Stimulated activated naive CD4-positive, alpha-beta T cell treated with Interleukin-2 at 50 U/mL for 16 hours (primary cell): ENCODE data around the gene SOHLH2.

Experiments used
- DNase-seq: peaks from one replicate; lab custom pipeline; 2025; lab: John Stamatoyannopoulos, UW

The SOHLH2 gene, protein sequence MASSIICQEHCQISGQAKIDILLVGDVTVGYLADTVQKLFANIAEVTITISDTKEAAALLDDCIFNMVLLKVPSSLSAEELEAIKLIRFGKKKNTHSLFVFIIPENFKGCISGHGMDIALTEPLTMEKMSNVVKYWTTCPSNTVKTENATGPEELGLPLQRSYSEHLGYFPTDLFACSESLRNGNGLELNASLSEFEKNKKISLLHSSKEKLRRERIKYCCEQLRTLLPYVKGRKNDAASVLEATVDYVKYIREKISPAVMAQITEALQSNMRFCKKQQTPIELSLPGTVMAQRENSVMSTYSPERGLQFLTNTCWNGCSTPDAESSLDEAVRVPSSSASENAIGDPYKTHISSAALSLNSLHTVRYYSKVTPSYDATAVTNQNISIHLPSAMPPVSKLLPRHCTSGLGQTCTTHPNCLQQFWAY

DNA sequence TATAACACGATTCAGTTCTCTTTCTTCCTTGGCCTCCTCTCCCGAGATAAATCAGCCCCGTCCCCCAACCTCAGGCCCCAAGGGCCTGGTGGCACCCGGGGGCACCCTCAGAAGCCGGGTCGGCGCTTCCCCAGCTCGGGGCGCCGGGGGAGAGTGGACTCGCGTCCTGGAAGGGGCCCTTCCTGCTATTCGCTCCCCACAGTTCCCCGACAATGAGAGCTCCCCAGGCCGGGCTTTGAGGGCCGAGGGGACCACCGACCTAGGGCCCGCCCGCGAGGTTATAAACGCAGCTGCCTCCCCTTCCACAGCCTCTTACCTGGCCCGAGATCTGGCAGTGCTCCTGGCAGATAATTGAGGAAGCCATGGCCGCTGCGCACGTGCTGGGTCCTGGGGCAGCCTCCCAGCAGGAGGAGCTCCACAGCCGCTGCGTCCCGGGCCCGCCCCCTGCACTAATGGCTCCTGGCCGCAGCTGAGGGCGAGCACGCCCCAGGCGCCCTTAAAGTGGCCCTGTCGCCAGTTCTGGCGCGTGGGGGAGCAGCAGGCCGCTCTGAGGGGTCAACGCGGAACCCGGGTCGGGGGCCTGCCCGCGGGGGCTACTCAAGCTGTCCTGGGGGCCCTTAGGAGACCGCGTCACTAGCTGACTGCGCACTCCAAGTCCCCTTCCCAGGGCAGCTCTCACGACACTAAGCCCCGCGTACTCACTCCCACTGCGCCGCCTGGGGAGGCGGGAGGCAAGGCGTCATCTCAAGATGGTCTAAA, at the start of gene SOHLH2:
Gene SOHLH2 (minus strand): TSS at position 394 of the 759 bp plus-strand sequence. CDS start 30 bp downstream, at position 364.
- DNase-seq, result no peak

DNA sequence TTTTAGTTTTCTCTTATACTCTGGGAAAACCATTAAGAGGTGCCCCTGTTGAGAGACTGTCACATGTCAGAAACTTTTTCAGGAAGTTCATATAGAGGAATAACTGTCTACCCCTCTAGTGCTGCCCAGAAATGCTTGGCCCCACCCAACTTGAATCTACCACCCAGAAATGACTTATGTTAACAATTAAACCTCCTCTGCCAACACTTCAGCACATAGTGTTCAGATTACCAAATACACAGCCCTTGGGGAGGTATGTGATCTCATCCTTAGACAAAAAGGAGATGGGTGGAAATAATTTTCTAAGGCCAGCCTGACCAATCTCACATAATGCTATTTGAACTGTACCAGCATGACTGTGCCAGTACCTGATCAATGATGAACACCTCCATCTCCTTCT, 47.6 kb upstream of the SOHLH2 start:
- DNase-seq, result no peak

DNA sequence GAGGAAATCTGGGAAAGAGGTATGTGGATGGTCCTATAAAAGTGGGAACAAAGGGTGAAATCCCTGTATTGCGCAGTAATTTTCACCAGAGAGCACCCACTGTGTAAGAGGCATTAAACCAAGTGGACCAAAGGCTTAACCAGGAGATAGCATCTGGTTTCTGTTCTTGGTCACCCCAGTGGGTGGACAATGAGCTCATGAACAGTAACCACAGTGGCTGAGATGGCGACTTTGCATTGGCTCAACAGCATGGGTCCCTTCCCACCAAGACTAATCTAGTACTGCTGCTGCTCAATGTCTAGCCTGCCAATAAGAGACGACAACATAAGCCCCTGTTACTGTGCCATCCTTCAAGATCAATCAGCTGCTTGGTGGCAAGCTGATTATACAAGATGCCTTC, 46.7 kb upstream of the SOHLH2 start:
- DNase-seq, result no peak

DNA sequence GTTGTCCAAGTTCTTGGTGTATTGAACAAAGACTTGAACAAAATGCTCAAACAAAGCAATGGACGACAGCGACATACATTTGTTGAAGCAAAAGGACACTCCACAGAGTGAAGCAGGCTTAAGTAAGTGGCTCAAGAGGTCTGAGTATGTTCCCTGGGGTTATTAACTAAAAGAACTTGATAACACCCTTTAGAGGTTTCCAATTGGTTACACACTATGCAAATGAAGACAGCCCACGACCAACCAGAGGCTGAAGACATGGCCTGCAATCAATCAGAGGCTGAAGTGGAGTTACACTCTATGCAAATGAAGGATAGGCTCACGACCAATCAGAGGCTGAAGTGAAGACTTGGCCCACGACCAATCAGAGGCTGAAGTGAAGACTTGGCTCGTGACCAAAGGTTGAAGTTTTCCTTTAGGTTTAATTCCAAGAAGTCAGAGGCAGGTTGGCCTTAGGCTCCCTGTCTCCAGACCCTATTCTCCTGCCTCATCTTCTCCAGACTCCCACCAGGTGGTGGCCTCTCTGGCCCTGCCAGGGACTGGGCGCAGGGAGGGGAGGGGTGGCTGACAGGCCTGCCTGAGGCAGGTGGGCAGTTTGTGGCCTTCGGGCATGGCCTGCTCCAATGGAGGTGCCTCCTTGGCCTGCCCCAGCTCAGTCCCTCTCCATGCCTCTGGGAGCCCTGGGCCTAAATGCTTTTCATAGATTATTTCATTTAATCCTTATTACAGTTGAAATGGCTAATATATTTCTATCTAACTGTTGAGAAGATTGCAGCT, 45.2 kb upstream of the SOHLH2 start:
- DNase-seq, result no peak

DNA sequence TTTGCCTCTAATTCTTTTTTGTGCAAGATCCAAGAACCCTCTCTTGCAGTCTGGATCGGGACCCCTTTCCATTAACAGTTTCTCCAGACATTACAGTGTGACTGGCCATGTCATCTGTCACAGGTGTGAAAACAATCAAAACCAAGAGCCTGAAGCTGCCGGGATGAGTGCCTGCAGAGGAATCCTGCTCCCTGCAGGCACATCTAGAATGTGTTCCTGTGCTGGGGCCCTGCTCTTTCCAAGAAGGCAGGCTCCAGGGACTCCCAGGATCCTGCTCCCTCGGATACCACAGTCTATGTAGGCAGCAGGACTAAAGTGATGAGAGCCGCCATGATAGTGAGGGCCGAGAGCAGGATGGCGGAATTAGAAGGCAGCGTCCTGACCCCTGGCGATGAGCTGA, 44.5 kb upstream of the SOHLH2 start:
- no peak for DNase-seq

DNA sequence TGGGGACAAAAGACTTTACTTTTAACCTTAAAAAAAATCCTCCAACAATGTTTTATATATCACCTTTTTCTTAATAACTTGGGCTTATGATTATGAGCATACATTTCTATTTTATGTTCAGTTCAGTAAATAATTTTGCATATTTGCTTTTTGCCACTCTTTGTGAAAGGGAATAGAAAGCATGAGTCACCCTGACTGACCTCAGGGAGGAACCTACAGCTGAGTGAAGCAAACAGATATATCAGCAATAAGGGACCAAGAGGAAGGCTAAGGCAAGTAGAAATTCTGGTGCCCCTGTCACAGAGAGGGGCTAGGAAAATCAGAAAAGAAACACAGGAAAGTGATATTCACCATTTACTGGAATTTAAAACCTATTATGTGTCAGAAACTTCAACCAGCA, 37.2 kb upstream of the SOHLH2 start:
- DNase-seq, result no peak

DNA sequence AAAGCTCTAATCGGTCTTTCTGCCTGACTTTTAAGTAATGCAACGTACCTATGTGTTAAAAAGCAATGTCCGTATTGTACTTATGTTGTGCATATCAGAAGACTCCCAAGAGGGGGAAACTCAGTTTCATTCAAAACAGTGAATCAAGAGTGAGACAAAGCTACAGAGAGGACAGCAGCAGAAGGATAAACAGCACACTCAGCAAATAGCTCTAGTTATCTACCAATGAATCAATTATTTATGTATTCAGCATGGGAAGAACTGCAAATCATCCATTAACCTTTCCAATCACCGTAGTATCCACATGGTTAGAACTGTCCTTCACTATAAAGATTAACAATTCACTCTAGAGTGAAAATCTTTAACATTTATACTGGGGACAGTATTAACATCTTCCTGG, 36.7 kb upstream of the SOHLH2 start:
- no peak for DNase-seq

DNA sequence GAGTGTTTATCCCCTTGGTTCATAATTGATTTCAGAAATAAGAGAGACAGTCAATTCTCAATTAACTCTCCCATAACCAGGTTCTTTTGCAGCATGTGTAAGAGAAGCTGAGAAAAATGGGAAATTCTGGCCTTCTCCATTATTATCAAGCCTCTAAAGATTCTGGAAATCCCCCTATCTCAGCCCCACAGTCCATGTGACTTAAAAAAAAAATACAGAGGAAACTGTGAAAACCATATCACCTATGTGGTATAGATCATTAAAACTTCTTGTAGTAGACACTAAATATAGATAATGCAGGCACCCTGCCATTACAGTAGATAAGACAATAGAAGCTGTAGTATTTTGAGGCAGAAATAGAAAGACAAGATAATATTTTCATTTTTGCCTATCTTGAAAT, 34.3 kb upstream of the SOHLH2 start:
- DNase-seq, result no peak

DNA sequence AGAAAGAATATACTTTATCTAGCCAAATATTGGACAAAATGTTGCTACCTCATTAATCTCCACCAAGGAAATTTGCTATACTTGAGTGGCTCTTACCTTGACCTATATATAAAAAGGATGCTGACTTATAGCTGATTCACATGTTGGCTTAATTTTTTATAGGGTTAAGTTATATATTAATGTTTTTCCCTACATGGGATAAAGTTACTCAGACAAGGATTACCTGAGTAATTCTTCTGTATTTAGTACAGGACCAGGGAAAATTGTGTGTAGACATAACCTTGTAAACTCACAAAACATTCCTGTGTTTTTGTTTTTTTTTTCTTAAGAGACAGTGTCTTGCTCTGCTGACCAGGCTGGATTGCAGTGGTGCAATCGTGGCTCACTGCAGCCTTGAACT, 30.6 kb upstream of the SOHLH2 start:
- DNase-seq, result no peak

DNA sequence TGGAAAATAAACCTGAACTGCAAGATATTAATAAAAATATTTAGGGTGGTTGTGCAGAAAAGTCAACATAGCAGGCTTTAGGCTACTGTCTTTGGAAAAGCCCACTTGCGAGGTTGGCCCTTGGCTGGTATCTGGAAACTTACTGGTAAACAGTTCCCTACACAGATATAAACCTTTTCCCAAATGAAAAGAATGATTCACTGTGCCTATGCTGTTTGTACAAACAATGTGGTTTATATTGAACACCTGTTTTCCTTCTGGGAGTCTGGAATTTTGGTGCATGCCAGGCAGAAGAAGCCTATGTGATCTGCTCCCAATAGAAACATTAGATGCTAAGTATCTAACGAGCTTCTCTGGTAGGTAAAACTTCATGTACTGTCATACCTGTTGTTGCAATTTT, 29.7 kb upstream of the SOHLH2 start:
- DNase-seq, result no peak

DNA sequence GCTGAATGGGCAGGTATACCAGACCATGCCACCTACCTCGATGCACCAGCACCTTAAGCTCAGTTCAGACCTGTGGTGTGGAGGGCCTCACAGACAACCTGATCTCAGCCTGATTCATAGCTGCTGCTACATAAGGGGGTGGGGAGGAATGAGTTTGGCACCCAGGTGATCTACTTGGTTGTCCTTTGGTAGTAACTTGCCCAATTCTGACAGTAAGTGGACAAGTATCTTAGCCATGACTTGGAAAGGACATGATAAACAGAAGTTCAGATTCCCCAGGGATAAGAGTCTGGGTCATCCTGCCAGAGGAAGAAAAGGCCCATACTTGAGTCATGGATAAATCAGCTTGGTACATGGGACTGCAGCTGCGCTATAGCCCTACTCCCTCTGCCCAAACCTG, 28.4 kb upstream of the SOHLH2 start:
- no peak for DNase-seq

DNA sequence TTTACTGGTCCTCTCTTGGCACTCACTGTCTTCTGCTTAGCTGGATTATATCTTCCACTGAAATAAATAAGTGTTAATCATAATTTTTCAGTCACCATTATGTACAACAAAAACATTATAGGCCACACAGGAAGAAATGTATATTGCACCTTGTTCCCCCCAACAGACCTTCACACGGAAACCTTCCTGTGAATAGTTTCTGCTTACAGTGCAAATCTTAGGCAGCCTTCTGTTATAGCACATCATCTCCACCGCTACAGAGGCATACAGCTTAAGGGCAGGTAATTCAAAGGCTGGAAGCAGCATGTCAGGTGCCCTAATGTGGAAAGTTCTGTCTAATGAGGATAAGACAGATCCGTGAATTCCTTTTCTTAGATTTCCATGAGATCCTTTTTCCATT, 16.9 kb upstream of the SOHLH2 start:
- DNase-seq, result no peak

DNA sequence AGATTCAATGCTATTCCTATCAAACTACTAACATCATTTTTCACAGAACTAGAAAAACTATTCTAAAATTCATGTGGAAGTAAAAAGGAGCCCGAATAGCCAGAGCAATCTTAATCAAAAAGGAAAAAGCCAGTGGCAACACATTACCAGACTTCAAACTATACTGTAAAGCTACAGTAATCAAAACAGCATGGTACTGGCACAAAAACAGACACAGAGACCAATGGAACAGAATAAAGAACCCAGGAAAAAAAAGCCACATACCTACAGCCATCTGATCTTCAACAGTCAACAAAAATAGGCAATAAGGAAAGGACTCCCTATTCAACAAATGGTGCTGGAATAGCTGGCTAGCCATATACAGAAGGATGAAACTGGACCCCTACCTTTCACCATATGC, 10.4 kb upstream of the SOHLH2 start:
- DNase-seq, result no peak

DNA sequence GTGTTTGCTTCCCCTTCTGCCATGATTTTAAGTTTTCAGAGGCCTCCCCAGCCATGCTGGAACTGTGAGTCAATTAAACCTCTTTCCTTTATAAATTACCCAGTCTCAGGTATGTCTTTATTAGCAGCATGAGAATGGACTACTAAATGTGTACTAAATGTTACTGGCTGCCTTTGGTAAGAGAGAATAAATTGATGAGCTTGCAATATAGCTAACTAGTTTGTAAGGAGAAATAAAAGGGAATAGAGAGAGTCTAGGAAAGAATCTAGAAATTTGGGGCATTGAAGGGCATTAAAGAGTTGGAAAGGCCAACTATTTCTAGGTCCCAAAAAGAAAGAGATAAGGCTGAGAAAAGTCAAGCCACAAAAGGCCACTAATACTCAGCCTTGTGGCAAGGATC, 5.5 kb upstream of the SOHLH2 start:
- DNase-seq, result no peak

DNA sequence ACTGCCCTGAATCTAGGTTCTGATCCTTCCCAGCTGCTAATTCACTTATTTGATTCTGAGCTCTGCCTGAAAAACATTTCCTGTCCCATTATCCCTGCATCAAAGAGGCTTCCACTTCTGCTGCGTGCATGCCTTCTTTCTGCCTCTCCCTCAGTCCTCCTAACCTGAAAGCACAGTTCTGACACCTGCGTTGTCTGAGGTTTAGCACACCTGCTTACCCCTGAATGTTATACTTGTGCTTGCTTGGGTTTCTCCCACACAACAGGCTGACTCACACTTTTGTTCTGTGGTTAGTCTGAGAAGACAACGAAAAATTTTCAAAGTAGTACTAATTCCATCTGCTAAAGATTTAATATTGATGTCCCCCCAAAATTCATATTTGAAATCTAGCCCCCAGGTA, 3.1 kb upstream of the SOHLH2 start:
- DNase-seq, result no peak

DNA sequence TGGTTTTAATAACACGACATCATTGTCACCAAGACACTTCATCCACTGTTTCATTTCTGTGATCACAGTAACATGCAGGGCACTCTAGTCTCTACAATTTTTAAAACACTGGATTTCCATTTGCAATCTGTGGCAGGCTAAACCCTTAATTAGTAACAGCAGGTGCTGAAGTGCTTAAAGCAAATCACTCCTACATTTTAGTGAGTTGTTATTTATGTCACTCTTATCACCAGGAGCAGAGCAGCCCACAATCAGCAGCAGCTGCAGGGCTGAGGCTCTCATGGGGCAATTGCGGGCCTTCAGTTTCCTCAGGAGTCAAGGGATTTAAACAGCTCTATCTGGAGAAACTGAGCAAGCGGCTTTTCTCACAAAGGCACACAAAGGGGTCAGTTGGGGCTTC, 1.6 kb downstream of the SOHLH2 start:
- no peak for DNase-seq

DNA sequence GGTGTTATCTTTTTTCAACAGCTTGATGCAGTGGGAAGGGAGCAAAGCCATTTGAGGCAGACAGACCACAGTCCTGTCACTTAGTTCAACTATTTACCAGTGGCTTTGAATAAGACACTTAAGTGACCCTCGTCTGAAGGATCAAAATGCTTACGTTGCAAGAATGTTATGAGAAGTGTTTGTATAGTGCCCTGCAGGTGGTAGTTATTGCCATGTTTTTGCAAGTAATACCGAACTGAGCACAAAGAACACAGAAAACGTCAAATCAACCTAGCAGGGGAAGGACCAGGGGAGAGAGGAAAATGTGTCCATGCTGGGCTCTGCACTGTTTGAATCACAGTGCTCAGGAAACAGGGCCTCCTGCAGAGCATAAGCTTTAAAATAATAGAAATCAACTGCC, 2.8 kb downstream of the SOHLH2 start:
- DNase-seq, result no peak

DNA sequence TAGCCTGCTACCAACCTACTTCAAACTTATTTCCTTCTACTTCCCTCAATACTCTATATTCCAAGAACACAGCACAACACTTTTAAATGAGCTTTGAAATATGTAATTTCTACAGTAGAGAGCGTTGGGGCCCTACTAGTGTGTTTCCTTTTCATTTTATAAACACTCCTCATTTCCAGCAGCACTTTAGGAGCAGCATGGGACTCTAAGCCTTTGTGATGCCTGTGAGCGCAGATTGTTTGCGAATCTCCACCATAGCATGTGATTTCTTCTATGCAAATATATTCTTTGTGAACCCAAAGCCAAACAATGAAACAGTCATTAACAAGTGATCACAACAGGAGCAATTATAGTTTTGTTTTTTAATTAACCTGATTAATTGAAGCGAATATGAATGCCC, 3.6 kb downstream of the SOHLH2 start:
- no peak for DNase-seq

DNA sequence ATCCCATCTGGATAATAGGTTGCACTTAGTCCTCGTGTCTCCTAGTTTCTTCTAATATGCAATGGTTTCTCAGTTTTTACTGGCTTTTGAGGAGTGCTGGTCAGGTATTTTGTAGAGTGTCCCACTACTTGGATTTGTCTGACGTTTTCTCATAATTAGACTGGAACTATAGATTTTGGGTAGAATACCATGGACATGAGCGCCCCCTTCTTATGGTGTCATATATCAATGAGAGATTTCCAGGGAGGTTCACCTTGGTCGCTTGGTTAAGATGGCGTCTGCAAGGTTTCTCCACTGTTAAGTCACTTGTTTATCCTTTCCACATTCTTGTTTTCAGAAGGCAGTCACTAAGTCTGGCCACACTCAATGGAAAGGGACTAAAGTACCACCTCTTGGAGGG, 6.7 kb downstream of the SOHLH2 start:
- no peak for DNase-seq

DNA sequence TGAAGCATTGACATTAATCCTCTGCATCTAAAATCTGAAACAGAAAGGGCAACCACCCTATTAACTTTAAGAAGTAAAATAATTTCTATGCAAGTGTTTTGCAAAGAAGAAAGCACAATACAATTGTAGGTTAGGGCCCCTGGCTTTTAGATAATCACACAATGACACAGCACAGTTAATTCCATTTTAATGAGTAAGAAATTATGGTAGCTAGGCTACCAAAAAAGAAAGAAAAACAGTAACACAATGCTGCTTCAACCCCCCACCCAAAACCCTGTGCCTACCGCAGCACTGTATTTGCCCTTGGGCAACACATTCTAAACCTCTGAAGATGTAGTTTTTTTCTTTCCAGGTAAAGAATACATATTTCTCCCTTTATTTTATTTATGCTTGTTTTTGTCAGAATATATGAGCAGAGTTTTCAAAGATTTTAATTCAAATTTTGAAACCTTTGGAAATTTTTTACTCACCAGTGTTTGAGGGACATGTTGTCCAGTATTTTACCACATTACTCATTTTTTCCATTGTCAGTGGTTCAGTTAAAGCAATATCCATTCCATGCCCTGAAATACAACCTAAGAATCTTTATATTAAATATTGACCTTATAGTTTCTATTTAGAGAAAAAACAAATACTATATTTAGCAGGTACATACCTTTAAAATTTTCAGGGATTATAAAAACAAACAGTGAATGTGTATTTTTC, 21.1 kb downstream of the SOHLH2 start:
- no peak for DNase-seq

DNA sequence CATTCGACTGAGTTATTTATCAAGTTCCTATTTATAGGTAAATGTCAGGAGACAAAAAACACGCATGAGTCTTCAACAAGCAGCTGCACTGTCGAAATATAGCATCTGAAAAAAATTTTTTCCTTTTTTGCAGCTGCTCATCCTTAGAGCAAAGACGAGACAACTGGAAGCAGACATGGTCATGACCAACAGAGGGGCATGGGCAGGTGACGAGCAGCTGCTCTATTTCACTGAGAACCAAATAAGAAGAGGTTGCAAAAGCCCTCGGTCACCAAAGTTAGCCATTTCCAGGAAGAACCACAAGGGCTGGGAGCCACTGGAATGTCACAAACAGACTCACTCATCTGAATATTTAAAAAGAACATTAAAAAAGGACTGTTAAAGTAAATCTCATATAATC, 22.2 kb downstream of the SOHLH2 start:
- DNase-seq, result no peak

DNA sequence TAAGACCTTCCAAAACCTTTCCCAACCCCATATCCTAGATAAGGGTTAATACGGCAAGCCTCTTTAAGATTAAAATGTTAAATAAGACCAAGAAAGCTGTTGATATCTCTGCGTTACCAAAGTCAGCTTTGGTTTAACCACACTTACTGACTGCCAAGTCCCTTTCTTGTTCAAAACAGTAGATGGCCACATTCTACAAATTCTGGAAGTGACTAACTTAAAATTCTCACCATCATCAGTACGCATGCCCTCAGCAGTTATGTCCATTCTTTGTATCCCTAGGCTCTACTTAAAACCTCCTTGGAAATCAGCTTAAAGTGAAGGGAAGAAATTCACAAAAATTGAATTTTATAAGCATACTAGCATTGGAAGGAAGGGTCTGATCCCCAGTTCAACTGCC, 23.6 kb downstream of the SOHLH2 start:
- no peak for DNase-seq
